Raji (cell line): ENCODE measurements around the gene MOB3B.

Experiments
- POLR2A ChIP-seq: IDR thresholded peaks from 2 replicates; pipeline ENCODE4 v1.6.1; 2011; ENCODE audit warnings: low read depth, low read length, control low read depth; ENCODE audit not compliant: insufficient read depth

Gene MOB3B

DNA sequence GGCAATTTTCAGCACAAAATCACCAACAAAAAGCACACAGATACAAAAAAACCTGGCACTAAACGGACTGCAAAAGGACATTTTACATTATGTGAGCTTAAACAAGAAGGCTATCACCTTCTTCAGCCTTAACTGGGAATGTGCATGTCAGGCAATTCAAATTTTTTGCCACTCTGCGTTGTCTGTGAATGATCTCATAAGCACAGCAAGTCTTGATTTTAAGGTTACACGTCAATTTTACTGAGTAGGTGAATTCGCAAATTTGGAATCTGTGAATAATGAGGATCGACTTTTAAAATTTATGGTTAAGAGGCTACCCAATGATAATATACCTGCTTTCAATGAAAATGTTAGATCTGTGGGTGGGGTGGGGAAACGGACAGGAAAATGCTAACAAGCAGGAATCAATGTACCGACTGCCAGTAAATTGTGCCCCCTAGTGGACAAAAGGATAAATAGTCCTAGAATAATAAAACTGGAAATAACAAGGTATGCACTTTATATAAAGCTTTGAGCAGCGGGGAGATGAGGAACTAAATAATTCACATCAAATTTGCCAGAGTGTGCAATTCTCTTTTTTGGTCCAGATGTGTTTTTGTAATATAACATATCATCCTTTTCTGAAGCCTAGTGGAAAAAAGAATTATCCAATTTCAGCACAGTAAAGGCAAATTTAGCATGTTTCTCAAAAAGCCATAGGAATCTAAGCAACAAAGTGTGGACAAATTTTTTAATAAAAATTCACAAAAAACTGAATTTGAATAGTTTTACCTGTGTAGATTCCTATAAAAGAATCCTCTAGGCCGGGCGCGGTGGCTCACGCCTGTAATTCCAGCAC lies 253.2 kb downstream of the MOB3B start:
- no peak for TF ChIP-seq POLR2A
